HepG2 (cell line): ENCODE results near the gene FOSL2. TPM values are rescaled to one million over a fixed set of nuclear protein-coding genes. Genes with fewer than 3 reads are reported as not detected.

Experiments used
- CREB3 ChIP-seq: sonication (generic); formaldehyde crosslinking; IDR thresholded peaks from 2 replicates; pipeline ENCODE4 v1.5.0; 2020; ENCODE audit warnings: missing genetic modification reagents
- GATAD1 ChIP-seq: IDR thresholded peaks from 2 replicates; pipeline ENCODE4 v1.6.1; 2016; ENCODE audit warnings: missing genetic modification reagents, missing compliant biosample characterization
- HOXA7 ChIP-seq: sonication (generic); formaldehyde crosslinking; IDR thresholded peaks from 2 replicates; pipeline ENCODE4 v1.8.1; 2022; ENCODE audit warnings: mild to moderate bottlenecking, missing genetic modification reagents, moderate library complexity
- MAZ ChIP-seq, 2 experiments: sonication (generic) in 1 of 2; formaldehyde crosslinking in 1 of 2; IDR thresholded peaks; 2 replicates each; pipeline versions ENCODE4 v1.5.0 to v1.6.1; 2012 to 2020; ENCODE audit warnings: low read depth in 2 of 2, mild to moderate bottlenecking in 2 of 2, borderline replicate concordance in 1 of 2, improper control_type of control experiment in 1 of 2, low read length in 1 of 2, missing genetic modification reagents in 1 of 2, moderate library complexity in 1 of 2
- NBN ChIP-seq: fragments of 450-650 bp; conservative IDR thresholded peaks from 2 replicates; pipeline ENCODE4 v1.6.1; 2017
- NR0B2 ChIP-seq: sonication (generic); formaldehyde crosslinking; IDR thresholded peaks from 2 replicates; pipeline ENCODE4 v1.4.0; 2020; ENCODE audit warnings: mild to moderate bottlenecking, missing genetic modification reagents
- NRL ChIP-seq: sonication (generic); formaldehyde crosslinking; IDR thresholded peaks from 2 replicates; pipeline ENCODE4 v1.5.0; 2020; ENCODE audit warnings: missing genetic modification reagents, mild to moderate bottlenecking, moderate library complexity, borderline replicate concordance
- RFXAP ChIP-seq: sonication (generic); formaldehyde crosslinking; IDR thresholded peaks from 2 replicates; pipeline ENCODE4 v1.4.0; 2020; ENCODE audit warnings: missing genetic modification reagents, borderline replicate concordance
- SALL2 ChIP-seq: sonication (generic); formaldehyde crosslinking; IDR thresholded peaks from 2 replicates; pipeline ENCODE4 v1.8.1; 2023; ENCODE audit warnings: mild to moderate bottlenecking, missing genetic modification reagents, inconsistent platforms
- SRSF1 ChIP-seq: fragments of 200-400 bp; formaldehyde crosslinking; optimal IDR thresholded peaks from 2 replicates; pipeline ENCODE3; 2017; ENCODE audit warnings: mild to moderate bottlenecking, low read depth, low read length, moderate library complexity
- SRSF9 ChIP-seq: fragments of 200-400 bp; formaldehyde crosslinking; IDR thresholded peaks from 2 replicates; pipeline ENCODE4 v1.6.1; 2018; ENCODE audit warnings: borderline replicate concordance, mild to moderate bottlenecking, low read depth, low read length; ENCODE audit not compliant: insufficient read depth, poor library complexity, severe bottlenecking
- SSRP1 ChIP-seq: IDR thresholded peaks from 2 replicates; pipeline ENCODE4 v1.6.1; 2016; ENCODE audit warnings: control low read depth
- TFAP4 ChIP-seq: sonication (generic); IDR thresholded peaks from 2 replicates; pipeline ENCODE4 v1.6.1; 2016; ENCODE audit warnings: low read depth, borderline replicate concordance
- TIGD3 ChIP-seq: sonication (generic); formaldehyde crosslinking; IDR thresholded peaks from 2 replicates; pipeline ENCODE4 v1.5.1; 2020; ENCODE audit warnings: mild to moderate bottlenecking, missing genetic modification reagents, borderline replicate concordance
- YY1 ChIP-seq: IDR thresholded peaks from 2 replicates; pipeline ENCODE4 v1.6.1; 2011; ENCODE audit warnings: low read length, low read depth, moderate library complexity, mild to moderate bottlenecking; ENCODE audit not compliant: insufficient read depth, insufficient replicate concordance
- ZNF337 ChIP-seq: sonication (generic); formaldehyde crosslinking; IDR thresholded peaks from 2 replicates; pipeline ENCODE4 v1.5.1; 2020; ENCODE audit warnings: missing genetic modification reagents, low read depth, mild to moderate bottlenecking, borderline replicate concordance
- ZNF432 ChIP-seq: sonication (generic); formaldehyde crosslinking; IDR thresholded peaks from 2 replicates; pipeline ENCODE4 v1.5.0; 2020; ENCODE audit warnings: missing genetic modification reagents, mild to moderate bottlenecking, borderline replicate concordance
- ZNF512B ChIP-seq: sonication (generic); formaldehyde crosslinking; IDR thresholded peaks from 2 replicates; pipeline ENCODE4 v1.5.1; 2020; ENCODE audit warnings: missing genetic modification reagents, mild to moderate bottlenecking, borderline replicate concordance
- ZNF572 ChIP-seq: sonication (generic); formaldehyde crosslinking; IDR thresholded peaks from 2 replicates; pipeline ENCODE4 v1.5.1; 2020; ENCODE audit warnings: mild to moderate bottlenecking, missing genetic modification reagents
- ZNF576 ChIP-seq: sonication (generic); formaldehyde crosslinking; IDR thresholded peaks from 2 replicates; pipeline ENCODE4 v1.4.0; 2020; ENCODE audit warnings: mild to moderate bottlenecking, missing genetic modification reagents
- ZNF740 ChIP-seq: sonication (generic); formaldehyde crosslinking; IDR thresholded peaks from 2 replicates; pipeline ENCODE4 v1.4.0; 2020; ENCODE audit warnings: missing genetic modification reagents
- polyA plus RNA-seq, 8 experiments: library from polyadenylated mRNA; depleted of rRNA in 3 of 8; stranded (reverse) in 7 of 8; unstranded in 1 of 8; fragments of >200 nt; fragmentation: Illumina TruSeq in 4 of 8; extraction: Trizol in 4 of 8; gene quantifications; 2 replicates each; pipeline versions ENCODE4 v1.2.1 to v1.2.3, GENCODE V29; 2011 to 2016; ENCODE audit warnings: low read depth in 4 of 8, missing spikeins in 1 of 8, mixed read lengths in 1 of 8; ENCODE audit not compliant: insufficient read depth in 1 of 8
- total RNA-seq, 5 experiments: library from RNA; depleted of rRNA; stranded (reverse); fragments of >200 nt; fragmentation: Illumina TruSeq; extraction: Trizol; gene quantifications; 2 replicates each; pipeline ENCODE4 v1.2.3, GENCODE V29; 2016; ENCODE audit warnings: low read depth in 1 of 5

The FOSL2 gene
- total and polyA plus RNA-seq, 2 of the 13 experiments (the other 11 are each of a cell fraction or from before 2014, with no cell fraction given): 3.4 to 18.1 TPM

- TF ChIP-seq MAZ (IDR thresholded peaks at IDR 0.05; ENCODE audit: borderline replicate concordance, low read depth, low read length): no peak
- TF ChIP-seq MAZ (CRISPR knock-in tag; IDR thresholded peaks at IDR 0.05; ENCODE audit: low read depth): no peak
- TF ChIP-seq TIGD3 (CRISPR knock-in tag): no peak
- no peak for TF ChIP-seq NBN
- TF ChIP-seq NR0B2 (CRISPR knock-in tag): 0 out of 2 replicates have a peak, but pooled peaks have one; percentile 28
- no peak for TF ChIP-seq GATAD1 (CRISPR knock-in tag)
- no peak for TF ChIP-seq ZNF576
- TF ChIP-seq SRSF9: no peak
- no peak for TF ChIP-seq ZNF337 (CRISPR knock-in tag)
- TF ChIP-seq ZNF512B: no peak
- TF ChIP-seq ZNF432 (CRISPR knock-in tag): no peak
- no peak for TF ChIP-seq CREB3 (CRISPR knock-in tag)
- TF ChIP-seq YY1: peak; percentile 35
- no peak for TF ChIP-seq SALL2 (CRISPR knock-in tag)
- no peak for TF ChIP-seq ZNF740 (CRISPR knock-in tag)
- TF ChIP-seq RFXAP: no peak
- no peak for TF ChIP-seq SSRP1 (CRISPR knock-in tag)
- no peak for TF ChIP-seq HOXA7
- no peak for TF ChIP-seq NRL (CRISPR knock-in tag)
- TF ChIP-seq ZNF572 (CRISPR knock-in tag): no peak
- no peak for TF ChIP-seq SRSF1
- TF ChIP-seq TFAP4: no peak
These were observed 15.5 kb downstream of the FOSL2 start (continued) for GRCh38 chr2:28407976-28408690.
